K562 (cell line): ENCODE measurements around the gene BRME1. TPM values are rescaled to one million over a fixed set of nuclear protein-coding genes. Genes with fewer than 3 reads are reported as not detected.

Source experiments
- AFF4 ChIP-seq: sonication (generic); formaldehyde crosslinking; IDR thresholded peaks from 2 replicates; pipeline ENCODE4 v1.8.0; 2023; ENCODE audit warnings: mild to moderate bottlenecking, missing genetic modification reagents
- BDP1 ChIP-seq: IDR thresholded peaks from 3 replicates; pipeline ENCODE4 v1.6.1; 2011; ENCODE audit not compliant: insufficient read length, insufficient read depth
- BRCA1 ChIP-seq, 2 experiments: fragments of 450-650 bp in 1 of 2; sonication (generic) in 1 of 2; formaldehyde crosslinking in 1 of 2; IDR thresholded peaks; 2 replicates each; pipeline versions ENCODE4 v1.5.0 to v1.6.1; 2017 to 2020; ENCODE audit warnings: mild to moderate bottlenecking in 1 of 2, missing genetic modification reagents in 1 of 2
- DDX20 ChIP-seq: fragments of 450-650 bp; IDR thresholded peaks from 2 replicates; pipeline ENCODE4 v1.6.1; 2016; ENCODE audit warnings: missing genetic modification characterization, low read depth, mild to moderate bottlenecking, missing compliant biosample characterization, moderate library complexity
- ETS1 ChIP-seq: conservative IDR thresholded peaks from 2 replicates; pipeline ENCODE4 v1.6.1; 2011; ENCODE audit warnings: low read depth, mild to moderate bottlenecking, low read length; ENCODE audit not compliant: control insufficient read depth
- EZH2 ChIP-seq: IDR thresholded peaks from 2 replicates; pipeline ENCODE4 v1.6.1; 2012; ENCODE audit warnings: low read depth, mild to moderate bottlenecking, inconsistent platforms, low read length, borderline replicate concordance
- REST ChIP-seq, 2 experiments: fragments of 450-650 bp; formaldehyde crosslinking in 1 of 2; IDR thresholded peaks; 2 replicates each; pipeline versions ENCODE4 v1.4.0 to v1.6.1; 2014 to 2020; ENCODE audit warnings: mild to moderate bottlenecking in 2 of 2, borderline replicate concordance in 1 of 2, low read depth in 1 of 2
- TSC22D4 ChIP-seq: fragments of 450-650 bp; IDR thresholded peaks from 2 replicates; pipeline ENCODE4 v1.6.1; 2016; ENCODE audit warnings: missing genetic modification characterization, missing biosample characterization, control low read depth
- ZFP30 ChIP-seq: fragments of 250-450 bp; sonication (Bioruptor Pico); IDR thresholded peaks from 2 replicates; pipeline ENCODE4 v1.8.0; 2022; ENCODE audit warnings: moderate library complexity, mild to moderate bottlenecking, inconsistent platforms, borderline replicate concordance
- ZNF436 ChIP-seq: fragments of 250-450, 450-650 bp; sonication (Bioruptor Pico); formaldehyde crosslinking; IDR thresholded peaks from 2 replicates; pipeline ENCODE4 v1.7.0; 2020; ENCODE audit warnings: mild to moderate bottlenecking
- polyA plus RNA-seq, 8 experiments: library from polyadenylated mRNA; depleted of rRNA in 4 of 8; stranded (reverse) in 5 of 8; unstranded in 3 of 8; fragments of >200 nt; fragmentation: Nextera tagmentation in 2 of 8; fragmentation: Illumina TruSeq in 1 of 8; extraction: Ambion mirVana in 2 of 8; extraction: Trizol in 1 of 8; gene quantifications; 2 replicates each; pipeline versions ENCODE4 v1.2.1 to v1.2.3, GENCODE V29; 2011 to 2014; ENCODE audit warnings: inconsistent platforms in 1 of 8, missing spikeins in 1 of 8
- total RNA-seq, 7 experiments: library from RNA; depleted of rRNA in 6 of 7; stranded (reverse); fragments of >200 nt in 6 of 7; fragmentation: Illumina TruSeq in 2 of 7; extraction: Trizol in 2 of 7; gene quantifications; 2 replicates each; pipeline versions ENCODE4 v1.2.1 to v1.2.3, GENCODE V29; 2011 to 2021; ENCODE audit warnings: low replicate concordance in 1 of 7

The BRME1 gene
- total and polyA plus RNA-seq, 9 of the 15 experiments (the other 6 are each of a cell fraction or from before 2014, with no cell fraction given) = 0.75 to 6.1 (median 3.6) TPM

- TF ChIP-seq AFF4 (no peak), EZH2 (no peak), REST (IDR thresholded peaks at IDR 0.05; ENCODE audit: borderline replicate concordance) (peak; percentile 45), REST (CRISPR knock-in tag; IDR thresholded peaks at IDR 0.05; ENCODE audit: low read depth) (no peak), BRCA1 (IDR thresholded peaks at IDR 0.05) (no peak), BRCA1 (CRISPR knock-in tag; IDR thresholded peaks at IDR 0.05) (no peak), TSC22D4 (tag) (no peak), DDX20 (tag) (no peak), ZFP30 (CRISPR knock-in tag) (no peak), BDP1 (no peak), ZNF436 (CRISPR knock-in tag) (no peak), ETS1 (0 out of 2 replicates have a peak, but pooled peaks have one; percentile 65)
- TF ChIP-seq, all 486 proteins: peak for 42
Observed at GRCh38 chr19:13920940-13921747, 15.2 kb upstream of the BRME1 start (continued).
